HepG2 (cell line): ENCODE data around the gene TUBB. TPM values are rescaled to one million over a fixed set of nuclear protein-coding genes. Genes with fewer than 3 reads are reported as not detected.
A peak's percentile ranks its signal among the peaks of the same experiment; 100 is the strongest.

ENCODE experiments used
- ATAC-seq: fragments of 200-7000 bp; cut with Tn5 transposase; 3 replicates; pipeline ENCODE4 v1.9.1; 2020; ENCODE audit warnings: mild to moderate bottlenecking, moderate library complexity
- BruUV-seq: library from RNA; stranded (reverse); fragments of 400-500 nt; replicated peaks from 2 replicates; lab custom pipeline; 2021; lab: Mats Ljungman, UMichigan
- CTCF ChIA-PET: fragments of 300-600 bp; formaldehyde crosslinking; extraction: SDS; loops from one replicate; lab custom pipeline; 2021; ENCODE audit warnings: low total read pairs, inconsistent platforms, low intra/inter-chr PET ratio; lab: Yijun Ruan, JAX
- POLR2A ChIA-PET: fragments of 350-600 bp; sonication (Branson Sonifier 250); formaldehyde crosslinking; loops from one replicate; lab custom pipeline; 2020; ENCODE audit warnings: antibody characterized with exemption, inconsistent platforms; lab: Yijun Ruan, JAX
- DNase-seq: peaks from one replicate; pipeline ENCODE4 v3.0.0-alpha.2; 2015; ENCODE audit warnings: low spot score
- FAIRE-seq: peaks from 3 replicates; lab custom pipeline; 2011; peaks lifted over from hg19 to GRCh38; lab: Jason Lieb, UNC
- H2AFZ ChIP-seq: one replicate; pipeline ENCODE4 v1.6.1; 2011; ENCODE audit warnings: low read length, inconsistent platforms
- H3K27ac ChIP-seq: fragments of 300-600 bp; 3 replicates; pipeline ENCODE4 v1.8.0; 2011; ENCODE audit warnings: mixed run types, mild to moderate bottlenecking, mixed read lengths, low read length, inconsistent platforms; ENCODE audit not compliant: insufficient read depth; ENCODE audit errors: extremely low read length
- H3K27me3 ChIP-seq, 2 experiments: fragments of 200-600 bp in 1 of 2; 2 replicates in 1 of 2; 3 replicates in 1 of 2; pipeline versions ENCODE4 v1.6.0 to v1.8.0; 2011; ENCODE audit warnings: low read length in 2 of 2, mild to moderate bottlenecking in 2 of 2, moderate library complexity in 2 of 2, inconsistent platforms in 1 of 2; ENCODE audit not compliant: insufficient read depth in 2 of 2, control insufficient read depth in 1 of 2
- H3K36me3 ChIP-seq, 2 experiments: fragments of 200-600 bp in 1 of 2; replicated peaks in 1 of 2; 2 replicates in 1 of 2; 3 replicates in 1 of 2; pipeline versions ENCODE4 v1.5.1 to v1.8.0; 2011; ENCODE audit warnings: low read length in 2 of 2, inconsistent platforms in 1 of 2; ENCODE audit not compliant: insufficient read depth in 2 of 2, control insufficient read depth in 1 of 2
- H3K4me1 ChIP-seq: 2 replicates; pipeline ENCODE4 v1.5.1; 2012; ENCODE audit warnings: low read length, inconsistent platforms; ENCODE audit not compliant: insufficient read depth
- H3K4me2 ChIP-seq: 2 replicates; pipeline ENCODE4 v1.6.0; 2011; ENCODE audit warnings: low read depth, low read length, inconsistent platforms
- H3K4me3 ChIP-seq, 3 experiments: fragments of 200-600 bp in 1 of 3; sonication (generic), shearing (Covaris generic) in 1 of 3; replicated peaks in 1 of 3; 2 replicates each; pipeline ENCODE4 v1.5.1; 2011 to 2016; ENCODE audit warnings: low read length in 3 of 3, inconsistent platforms in 2 of 3, low read depth in 2 of 3, mild to moderate bottlenecking in 2 of 3, control low read depth in 1 of 3, mixed read lengths in 1 of 3; ENCODE audit not compliant: insufficient read depth in 1 of 3
- H3K79me2 ChIP-seq: one replicate; pipeline ENCODE4 v1.6.1; 2011; ENCODE audit warnings: low read length, inconsistent platforms; ENCODE audit not compliant: insufficient read depth
- H3K9ac ChIP-seq: 2 replicates; pipeline ENCODE4 v1.6.0; 2011; ENCODE audit warnings: mild to moderate bottlenecking, low read depth, low read length, inconsistent platforms; ENCODE audit not compliant: insufficient read depth
- H3K9me3 ChIP-seq: 2 replicates; pipeline ENCODE4 v1.5.1; 2012; ENCODE audit warnings: mild to moderate bottlenecking, low read length
- H4K20me1 ChIP-seq: 2 replicates; pipeline ENCODE4 v1.6.0; 2011; ENCODE audit warnings: inconsistent platforms, mild to moderate bottlenecking, low read length, moderate library complexity; ENCODE audit not compliant: insufficient read depth
- ADNP ChIP-seq: sonication (generic); formaldehyde crosslinking; IDR thresholded peaks from 2 replicates; pipeline ENCODE4 v1.4.0; 2020; ENCODE audit warnings: missing genetic modification reagents
- ATAD3A ChIP-seq: sonication (generic); formaldehyde crosslinking; IDR thresholded peaks from 2 replicates; pipeline ENCODE4 v1.4.0; 2020; ENCODE audit warnings: missing genetic modification reagents
- DMTF1 ChIP-seq: sonication (generic); formaldehyde crosslinking; IDR thresholded peaks from 2 replicates; pipeline ENCODE4 v1.4.0; 2020; ENCODE audit warnings: mild to moderate bottlenecking, missing genetic modification reagents
- KLF16 ChIP-seq, 2 experiments: sonication (generic) in 1 of 2; formaldehyde crosslinking in 1 of 2; IDR thresholded peaks; 2 replicates each; pipeline versions ENCODE4 v1.6.1 to v1.8.0; 2016 to 2023; ENCODE audit warnings: missing genetic modification reagents in 2 of 2, missing compliant biosample characterization in 1 of 2
- POLR2G ChIP-seq: fragments of 200-400 bp; formaldehyde crosslinking; IDR thresholded peaks from 2 replicates; pipeline ENCODE4 v1.6.1; 2018; ENCODE audit warnings: mild to moderate bottlenecking, low read depth, low read length, moderate library complexity
- SP140L ChIP-seq: sonication (generic); formaldehyde crosslinking; IDR thresholded peaks from 2 replicates; pipeline ENCODE4 v1.4.0; 2020; ENCODE audit warnings: missing genetic modification reagents, borderline replicate concordance
- TBX2 ChIP-seq: sonication (generic); formaldehyde crosslinking; IDR thresholded peaks from 2 replicates; pipeline ENCODE4 v1.5.0; 2020; ENCODE audit warnings: missing genetic modification reagents, mild to moderate bottlenecking, borderline replicate concordance
- ZNF136 ChIP-seq: sonication (generic); formaldehyde crosslinking; IDR thresholded peaks from 2 replicates; pipeline ENCODE4 v1.8.1; 2022; ENCODE audit warnings: low read depth, mild to moderate bottlenecking, moderate library complexity, missing genetic modification reagents
- ZNF672 ChIP-seq: sonication (generic); formaldehyde crosslinking; IDR thresholded peaks from 2 replicates; pipeline ENCODE4 v1.8.1; 2022; ENCODE audit warnings: missing genetic modification reagents
- ZSCAN12 ChIP-seq: sonication (generic); formaldehyde crosslinking; IDR thresholded peaks from 2 replicates; pipeline ENCODE4 v1.9.0; 2021; ENCODE audit warnings: mild to moderate bottlenecking, missing genetic modification reagents
- ZZZ3 ChIP-seq: sonication (generic); formaldehyde crosslinking; IDR thresholded peaks from 2 replicates; pipeline ENCODE4 v1.4.0; 2020; ENCODE audit warnings: missing genetic modification reagents, mild to moderate bottlenecking, borderline replicate concordance
- WGBS: methylation state at CpG from one replicate; pipeline ENCODE4 v1.1.6; 2017; ENCODE audit warnings: low lambda C conversion rate; 5-methylcytosine and 5-hydroxymethylcytosine counted together
- in situ Hi-C: cut with HindIII; loops from 2 replicates; pipeline ENCODE4 v1.10.0; 2017; ENCODE audit warnings: low pct_unique_long_range_greater_than_20kb; ENCODE audit not compliant: extremely low pct_ligation_motif_present
- intact Hi-C: fragments of 100-400 bp; cut with micrococcal nuclease; formaldehyde crosslinking; loops from one replicate; pipeline ENCODE4 v1.10.0; 2022; ENCODE audit not compliant: unreplicated experiment
- polyA plus RNA-seq, 8 experiments: library from polyadenylated mRNA; depleted of rRNA in 3 of 8; stranded (reverse) in 7 of 8; unstranded in 1 of 8; fragments of >200 nt; fragmentation: Illumina TruSeq in 4 of 8; extraction: Trizol in 4 of 8; gene quantifications; 2 replicates each; pipeline versions ENCODE4 v1.2.1 to v1.2.3, GENCODE V29; 2011 to 2016; ENCODE audit warnings: low read depth in 4 of 8, missing spikeins in 1 of 8, mixed read lengths in 1 of 8; ENCODE audit not compliant: insufficient read depth in 1 of 8
- total RNA-seq, 5 experiments: library from RNA; depleted of rRNA; stranded (reverse); fragments of >200 nt; fragmentation: Illumina TruSeq; extraction: Trizol; gene quantifications; 2 replicates each; pipeline ENCODE4 v1.2.3, GENCODE V29; 2016; ENCODE audit warnings: low read depth in 1 of 5
- TF ChIP-seq, protein P1 (sequence below): sonication (generic); formaldehyde crosslinking; IDR thresholded peaks from 2 replicates; pipeline ENCODE4 v1.8.0; 2022; ENCODE audit warnings: mild to moderate bottlenecking, missing genetic modification reagents, moderate library complexity

Gene TUBB
- total and polyA plus RNA-seq, 2 of the 13 experiments (the other 11 are each of a cell fraction or from before 2014, with no cell fraction given) = 911 to 1,163 TPM

DNA sequence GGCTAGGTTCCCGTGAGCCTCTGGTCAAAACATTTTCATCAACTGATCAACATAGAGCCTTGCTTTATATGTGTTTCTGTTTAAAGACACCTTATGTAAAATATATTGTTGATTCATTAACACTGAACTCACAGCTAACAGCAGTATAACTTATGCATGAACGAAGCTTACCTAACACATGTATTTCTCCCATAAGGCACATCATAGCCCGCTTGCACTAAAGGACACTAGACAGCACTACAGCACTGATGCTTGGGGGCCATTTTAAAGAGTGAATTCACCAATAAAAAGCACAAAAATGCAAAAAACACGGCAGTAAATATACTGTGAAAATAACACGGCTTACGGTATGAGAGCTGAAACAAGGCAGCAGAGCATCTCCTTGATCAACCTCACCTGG is 18.4 kb downstream of the TUBB start (continued):
- TF ChIP-seq, protein P1, sequence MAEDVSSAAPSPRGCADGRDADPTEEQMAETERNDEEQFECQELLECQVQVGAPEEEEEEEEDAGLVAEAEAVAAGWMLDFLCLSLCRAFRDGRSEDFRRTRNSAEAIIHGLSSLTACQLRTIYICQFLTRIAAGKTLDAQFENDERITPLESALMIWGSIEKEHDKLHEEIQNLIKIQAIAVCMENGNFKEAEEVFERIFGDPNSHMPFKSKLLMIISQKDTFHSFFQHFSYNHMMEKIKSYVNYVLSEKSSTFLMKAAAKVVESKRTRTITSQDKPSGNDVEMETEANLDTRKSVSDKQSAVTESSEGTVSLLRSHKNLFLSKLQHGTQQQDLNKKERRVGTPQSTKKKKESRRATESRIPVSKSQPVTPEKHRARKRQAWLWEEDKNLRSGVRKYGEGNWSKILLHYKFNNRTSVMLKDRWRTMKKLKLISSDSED (CRISPR knock-in tag) = no peak
- no peak for TF ChIP-seq ADNP (CRISPR knock-in tag)
- TF ChIP-seq DMTF1 (CRISPR knock-in tag) = no peak
- no peak for TF ChIP-seq ZSCAN12

DNA sequence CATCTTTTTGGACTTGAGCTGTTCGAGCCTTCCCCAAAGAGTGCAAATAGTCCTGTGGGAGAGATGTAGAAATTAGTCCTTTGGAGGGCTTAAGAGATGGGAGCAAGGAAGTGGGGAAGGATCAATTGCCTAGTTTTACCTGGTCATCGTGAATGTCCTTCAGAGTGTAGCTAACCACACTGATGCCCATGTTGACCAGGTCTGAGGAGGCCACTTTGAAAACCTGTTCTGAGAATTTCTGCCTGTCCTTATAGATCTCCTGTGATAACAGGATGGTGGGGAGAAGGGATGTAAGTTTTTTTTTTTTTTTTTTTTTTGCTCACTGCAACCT is 20.4 kb downstream of the TUBB start:
- WGBS = 89% methylated on average over 2 of the region's 2 CpGs
- ChIA-PET POLR2A (interaction anchor here (0.7 to 16.9 kb wide), 17 partner anchors 8 to 125 kb away, joined by 3 to 414 read pairs (median 8); no protein-coding TSS in a partner anchor), CTCF (no interaction called here)
- DNase-seq (no peak), ATAC-seq (no peak), FAIRE-seq (no peak)
- TF ChIP-seq SP140L (CRISPR knock-in tag) (no peak), ZNF672 (no peak), ZNF136 (CRISPR knock-in tag) (no peak), KLF16 (CRISPR knock-in tag; IDR thresholded peaks at IDR 0.05) (0 out of 4 replicates have a peak, but pooled peaks of 1 of the 2 experiments have one; percentile 12), ZZZ3 (CRISPR knock-in tag) (no peak), POLR2G (peak; percentile 9; the same call in 1 of the 2 replicates), TBX2 (CRISPR knock-in tag) (no peak), ATAD3A (no peak)
- peaks cover 24% of the 10 kb centered on the region for H3K79me2 ChIP-seq
- in situ Hi-C loops (loop anchor here (5.0 kb wide), 2 partner anchors 87 to 137 kb away; no protein-coding TSS in a partner anchor), intact Hi-C loops (no loop called here)
- H3K27me3 ChIP-seq = no peaks in the 10 kb centered on the region; a peak in 1 of 5 replicates
- peak overlapping the region; percentile 36 for H3K27ac ChIP-seq
- peaks cover 64% of the 10 kb centered on the region for H3K4me1 ChIP-seq
- H3K9me3 ChIP-seq = no peaks in the 10 kb centered on the region
- peaks cover 15% of the 10 kb centered on the region for H4K20me1 ChIP-seq
- peak overlapping the region; percentile 37; the same call in 1 of the 2 replicates for H3K9ac ChIP-seq
- H3K4me3 ChIP-seq = no peak overlapping the region
- peaks cover 9 to 35% of the 10 kb centered on the region in 2 experiments for H3K36me3 ChIP-seq
- H3K4me2 ChIP-seq = peak overlapping the region; percentile 25
- BruUV-seq = no TSS peak
- no peak overlapping the region for H2AFZ ChIP-seq
